MCF 10A (cell line): Measurements from ENCODE around the gene FCN2. TPM values are rescaled to one million over a fixed set of nuclear protein-coding genes. Genes with fewer than 3 reads are reported as not detected.

Experiments
- BruUV-seq: library from RNA; stranded (reverse); fragments of 400-500 nt; replicated peaks from 2 replicates; lab custom pipeline; 2021; lab: Mats Ljungman, UMichigan
- CTCF ChIA-PET: fragments of 300-600 bp; sonication (Branson Sonifier 250); formaldehyde crosslinking; extraction: SDS; loops from one replicate; lab custom pipeline; 2021; ENCODE audit warnings: antibody characterized with exemption, inconsistent platforms; lab: Yijun Ruan, JAX
- POLR2A ChIA-PET: fragments of 300-600, 350-650 bp; sonication (Branson Sonifier 250); formaldehyde crosslinking; extraction: SDS; loops from one replicate; lab custom pipeline; 2020; ENCODE audit warnings: antibody characterized with exemption, inconsistent platforms; lab: Yijun Ruan, JAX
- DNase-seq: peaks from one replicate; pipeline ENCODE4 v3.0.0-alpha.2; 2018; ENCODE audit not compliant: unreplicated experiment
- H3K27ac Mint-ChIP-seq: one replicate; pipeline ENCODE4 v1.8.0; 2022; ENCODE audit warnings: mild to moderate bottlenecking, low read depth, mixed read lengths; ENCODE audit not compliant: unreplicated experiment
- H3K27me3 Mint-ChIP-seq: one replicate; pipeline ENCODE4 v1.8.0; 2022; ENCODE audit warnings: mixed read lengths; ENCODE audit not compliant: insufficient read depth, unreplicated experiment
- H3K36me3 Mint-ChIP-seq: one replicate; pipeline ENCODE4 v1.8.0; 2022; ENCODE audit warnings: mild to moderate bottlenecking, moderate library complexity, mixed read lengths; ENCODE audit not compliant: insufficient read depth, unreplicated experiment
- H3K4me1 Mint-ChIP-seq: one replicate; pipeline ENCODE4 v1.8.0; 2022; ENCODE audit warnings: mixed read lengths; ENCODE audit not compliant: insufficient read depth, unreplicated experiment
- H3K4me3 Mint-ChIP-seq: one replicate; pipeline ENCODE4 v1.8.0; 2022; ENCODE audit warnings: mild to moderate bottlenecking, moderate library complexity, mixed read lengths; ENCODE audit not compliant: unreplicated experiment
- H3K9me3 Mint-ChIP-seq: one replicate; pipeline ENCODE4 v1.8.0; 2022; ENCODE audit warnings: mixed read lengths; ENCODE audit not compliant: unreplicated experiment
- CTCF ChIP-seq: fragments of 200-600 bp; IDR thresholded peaks from one replicate; pipeline ENCODE4 v1.8.0; 2022; ENCODE audit warnings: antibody characterized with exemption, mild to moderate bottlenecking; ENCODE audit not compliant: unreplicated experiment
- intact Hi-C: fragments of 100-400 bp; cut with micrococcal nuclease; formaldehyde crosslinking; loops from 2 replicates; pipeline ENCODE4 v1.14.1; 2022
- total RNA-seq: library from RNA; stranded (reverse); gene quantifications from 2 replicates; pipeline ENCODE4 v1.2.3, GENCODE V29; 2022

Gene FCN2
- total RNA-seq, 1 experiment from 2014 or later = not detected

- H3K4me3 Mint-ChIP-seq = no peak overlapping the region
- H3K27ac Mint-ChIP-seq = no peak overlapping the region
- DNase-seq = peak; percentile 73
- H3K27me3 Mint-ChIP-seq = peaks cover 17% of the 10 kb centered on the region
- no TSS peak for BruUV-seq
- ChIA-PET POLR2A (interaction anchor here (0.9 kb wide), 1 partner anchor 32 kb away, joined by 3 read pairs; no protein-coding TSS in a partner anchor), CTCF (no interaction called here)
- H3K4me1 Mint-ChIP-seq = no peaks in the 10 kb centered on the region
- peaks cover 7% of the 10 kb centered on the region for H3K36me3 Mint-ChIP-seq
- no peak for TF ChIP-seq CTCF
- intact Hi-C loops = no loop called here
- peaks cover 11% of the 10 kb centered on the region for H3K9me3 Mint-ChIP-seq
Measured at GRCh38 chr9:134863941-134864820, 16.4 kb upstream of the FCN2 start.

GRCh38 chr9:134864821-134865190 is 15.8 kb upstream of the FCN2 start:
- no TSS peak for BruUV-seq
- TF ChIP-seq CTCF = no peak
- intact Hi-C loops = no loop called here
- Mint-ChIP-seq H3K27ac (no peak overlapping the region), H3K27me3 (peaks cover 16% of the 10 kb centered on the region), H3K9me3 (peaks cover 11% of the 10 kb centered on the region), H3K4me1 (no peaks in the 10 kb centered on the region), H3K36me3 (peaks cover 7% of the 10 kb centered on the region), H3K4me3 (no peak overlapping the region)
- DNase-seq = no peak
- ChIA-PET CTCF (no interaction called here), POLR2A (no interaction called here)

DNA sequence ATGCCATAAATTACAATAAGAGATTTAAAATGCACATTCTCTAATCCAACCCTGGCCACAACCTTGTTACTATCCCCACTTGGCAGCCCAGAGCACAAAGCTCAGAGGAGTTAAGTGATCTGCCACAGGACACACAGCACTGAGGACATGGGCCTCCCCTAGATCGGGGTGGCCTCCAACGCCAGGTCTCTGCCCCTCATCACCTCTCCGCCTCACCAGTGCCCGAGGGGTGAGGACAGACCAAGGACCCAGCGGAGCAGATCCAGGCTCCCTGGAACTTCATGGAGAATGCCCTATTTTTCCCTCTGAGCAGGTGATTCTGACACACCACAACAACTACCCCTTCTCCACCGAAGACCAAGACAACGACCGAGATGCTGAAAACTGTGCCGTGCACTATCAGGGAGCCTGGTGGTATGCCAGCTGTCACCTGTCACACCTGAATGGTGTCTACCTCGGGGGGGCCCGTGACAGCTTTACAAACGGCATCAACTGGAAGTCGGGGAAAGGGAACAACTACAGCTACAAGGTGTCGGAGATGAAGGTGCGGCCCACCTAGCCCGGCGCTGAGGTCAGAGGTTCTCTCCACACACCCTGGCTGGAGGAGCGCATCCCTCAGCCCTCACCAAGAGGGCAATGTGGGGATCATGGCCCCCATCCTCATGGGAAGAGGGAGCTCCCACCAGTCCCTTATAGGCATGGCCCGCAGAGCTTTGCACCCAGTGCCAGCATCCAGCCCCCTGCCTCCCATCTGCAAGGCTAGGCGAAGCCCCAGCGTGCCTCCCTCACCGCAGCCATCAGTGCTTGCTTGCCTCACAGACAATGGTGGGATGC is 12.5 kb upstream of the FCN2 start:
- no peak for TF ChIP-seq CTCF
- ChIA-PET POLR2A (no interaction called here), CTCF (no interaction called here)
- H3K4me3 Mint-ChIP-seq = no peak overlapping the region
- peaks cover 25% of the 10 kb centered on the region for H3K27me3 Mint-ChIP-seq
- DNase-seq = no peak
- no peaks in the 10 kb centered on the region for H3K36me3 Mint-ChIP-seq
- BruUV-seq = no TSS peak
- no peak overlapping the region for H3K27ac Mint-ChIP-seq
- intact Hi-C loops = no loop called here
- peaks cover 6% of the 10 kb centered on the region for H3K9me3 Mint-ChIP-seq
- peaks cover 5% of the 10 kb centered on the region for H3K4me1 Mint-ChIP-seq
